HT1080 (cell line): ENCODE results near the gene WLS. TPM values are rescaled to one million over a fixed set of nuclear protein-coding genes. Genes with fewer than 3 reads are reported as not detected.
A peak's percentile ranks its signal among the peaks of the same experiment; 100 is the strongest.
"Not testable (repeated sequence)": the region's sequence is repeated elsewhere in the genome, so short reads cannot be mapped to it uniquely, and the experiment has no call there.

Source experiments
- DNase-seq: peaks from one replicate; pipeline ENCODE4 v3.0.0-alpha.2; 2015; ENCODE audit warnings: low read depth
- total RNA-seq: library from RNA; depleted of rRNA; stranded (reverse); fragments of >200 nt; shearing (Covaris generic); gene quantifications from 2 replicates; pipeline ENCODE4 v1.2.3, GENCODE V29; 2014

WLS gene
- total RNA-seq, 1 experiment from 2014 or later: 61.4 TPM

- no peak for DNase-seq
These were observed 30.6 kb downstream of the WLS start for GRCh38 chr1:68201546-68202238.

- no peak for DNase-seq
These were observed 32.7 kb downstream of the WLS start for GRCh38 chr1:68199603-68200002.

GRCh38 chr1:68198752-68199151, 33.6 kb downstream of the WLS start:
- peak; percentile 65 for DNase-seq

- DNase-seq: peak; percentile 72
These were observed 34.4 kb downstream of the WLS start for GRCh38 chr1:68197891-68198290.

- no peak for DNase-seq
These were observed 34.9 kb downstream of the WLS start for GRCh38 chr1:68197461-68197860.

- DNase-seq: no peak
These were observed 35.6 kb downstream of the WLS start for GRCh38 chr1:68196676-68197075.

GRCh38 chr1:68191717-68192116, 40.6 kb downstream of the WLS start:
- DNase-seq: no peak

- DNase-seq: no peak
These were observed 43.5 kb downstream of the WLS start for GRCh38 chr1:68188644-68189340.

GRCh38 chr1:68188060-68188538, 44.2 kb downstream of the WLS start:
- DNase-seq: no peak

- DNase-seq: no peak
These were observed 46.6 kb downstream of the WLS start for GRCh38 chr1:68185743-68186142.

- no peak for DNase-seq
These were observed 48.4 kb downstream of the WLS start for GRCh38 chr1:68183895-68184294.

- DNase-seq: no peak
These were observed 51.2 kb downstream of the WLS start for GRCh38 chr1:68181165-68181556.

GRCh38 chr1:68180441-68181164, 51.7 kb downstream of the WLS start:
- DNase-seq: no peak

GRCh38 chr1:68178821-68179490, 53.4 kb downstream of the WLS start:
- peak; percentile 73 for DNase-seq

- no peak for DNase-seq
These were observed 56.5 kb downstream of the WLS start for GRCh38 chr1:68175621-68176398.

- peak; percentile 88 for DNase-seq
These were observed 57.6 kb downstream of the WLS start for GRCh38 chr1:68174738-68175113.

- DNase-seq: peak; percentile 86
These were observed 58.2 kb downstream of the WLS start for GRCh38 chr1:68173936-68174737.

- DNase-seq: no peak
These were observed 58.9 kb downstream of the WLS start for GRCh38 chr1:68173283-68173935.

GRCh38 chr1:68171795-68172194, 60.5 kb downstream of the WLS start:
- not testable (repeated sequence) for DNase-seq
